Measurements from ENCODE around the gene AKAP10. TPM values are rescaled to one million over a fixed set of nuclear protein-coding genes. Genes with fewer than 3 reads are reported as not detected.

Gene AKAP10
- total RNA-seq, 2 donors from 2014 or later: 14.4 to 16.5 TPM

DNA sequence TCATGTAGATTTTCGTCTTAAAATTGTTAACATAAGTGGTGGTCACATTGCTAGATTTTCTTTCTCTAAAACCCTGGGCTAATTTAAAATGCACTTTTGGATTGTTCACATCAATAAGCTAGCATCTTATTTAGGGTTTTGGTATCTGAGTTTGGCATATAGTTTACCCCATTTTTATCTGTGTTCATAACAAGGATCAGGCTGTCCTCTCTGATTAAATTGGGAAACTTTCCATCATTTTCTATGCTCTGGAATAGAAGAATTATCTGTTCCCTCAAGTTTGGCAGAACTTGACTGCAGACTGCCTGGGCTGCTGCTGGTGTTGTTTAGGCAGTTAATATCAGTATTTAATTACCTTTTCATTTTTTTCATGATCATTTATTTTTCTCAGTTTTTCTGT lies 33.3 kb upstream of the AKAP10 start:
- no peak for DNase-seq (ENCODE audit: low spot score)
- no peaks in the 10 kb centered on the region for H3K9me3 ChIP-seq
- H3K4me1 ChIP-seq: peaks cover 0 to 11% of the 10 kb centered on the region in 2 donors
- peak overlapping the region in 1 of 2 donors; percentile 91 for H3K27ac ChIP-seq
- no peaks in the 10 kb centered on the region for H3K27me3 ChIP-seq
- no peaks in the 10 kb centered on the region for H3K36me3 ChIP-seq
- H3K4me3 ChIP-seq: peak overlapping the region in 1 of 2 donors; percentile 87
- TF ChIP-seq, protein P1, sequence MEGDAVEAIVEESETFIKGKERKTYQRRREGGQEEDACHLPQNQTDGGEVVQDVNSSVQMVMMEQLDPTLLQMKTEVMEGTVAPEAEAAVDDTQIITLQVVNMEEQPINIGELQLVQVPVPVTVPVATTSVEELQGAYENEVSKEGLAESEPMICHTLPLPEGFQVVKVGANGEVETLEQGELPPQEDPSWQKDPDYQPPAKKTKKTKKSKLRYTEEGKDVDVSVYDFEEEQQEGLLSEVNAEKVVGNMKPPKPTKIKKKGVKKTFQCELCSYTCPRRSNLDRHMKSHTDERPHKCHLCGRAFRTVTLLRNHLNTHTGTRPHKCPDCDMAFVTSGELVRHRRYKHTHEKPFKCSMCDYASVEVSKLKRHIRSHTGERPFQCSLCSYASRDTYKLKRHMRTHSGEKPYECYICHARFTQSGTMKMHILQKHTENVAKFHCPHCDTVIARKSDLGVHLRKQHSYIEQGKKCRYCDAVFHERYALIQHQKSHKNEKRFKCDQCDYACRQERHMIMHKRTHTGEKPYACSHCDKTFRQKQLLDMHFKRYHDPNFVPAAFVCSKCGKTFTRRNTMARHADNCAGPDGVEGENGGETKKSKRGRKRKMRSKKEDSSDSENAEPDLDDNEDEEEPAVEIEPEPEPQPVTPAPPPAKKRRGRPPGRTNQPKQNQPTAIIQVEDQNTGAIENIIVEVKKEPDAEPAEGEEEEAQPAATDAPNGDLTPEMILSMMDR (IDR thresholded peaks at IDR 0.05): no peak

GRCh38 chr17:20010099-20010863 lies 32.7 kb upstream of the AKAP10 start:
- Histone ChIP-seq H3K27me3 (no peaks in the 10 kb centered on the region), H3K27ac (peak overlapping the region; percentile 75 to 91), H3K36me3 (no peaks in the 10 kb centered on the region), H3K4me1 (peaks cover 0 to 11% of the 10 kb centered on the region in 2 donors), H3K4me3 (peak overlapping the region; percentile 59 to 87), H3K9me3 (no peaks in the 10 kb centered on the region)
- peak; percentile 61 for DNase-seq (ENCODE audit: low spot score)
- TF ChIP-seq, protein P1 (IDR thresholded peaks at IDR 0.05): peak in 1 of 2 donors; percentile 58

GRCh38 chr17:20009302-20010098 lies 31.9 kb upstream of the AKAP10 start, which contains the start of gene SPECC1:
Gene SPECC1 (plus strand): TSS chr17:20009359. CDS start chr17:20096652, 87,293 bp downstream.
- no peaks in the 10 kb centered on the region for H3K9me3 ChIP-seq
- no peaks in the 10 kb centered on the region for H3K36me3 ChIP-seq
- H3K27me3 ChIP-seq: no peaks in the 10 kb centered on the region
- TF ChIP-seq, protein P1 (IDR thresholded peaks at IDR 0.05): peak; percentile 98 to 99
- H3K27ac ChIP-seq: peak within 1 kb of the TSS; percentile 75 to 91
- DNase-seq (ENCODE audit: low spot score): peak; percentile 81
- H3K4me3 ChIP-seq: peak within 1 kb of the TSS; percentile 59 to 87
- H3K4me1 ChIP-seq: peaks cover 0 to 11% of the 10 kb centered on the region in 2 donors

DNA sequence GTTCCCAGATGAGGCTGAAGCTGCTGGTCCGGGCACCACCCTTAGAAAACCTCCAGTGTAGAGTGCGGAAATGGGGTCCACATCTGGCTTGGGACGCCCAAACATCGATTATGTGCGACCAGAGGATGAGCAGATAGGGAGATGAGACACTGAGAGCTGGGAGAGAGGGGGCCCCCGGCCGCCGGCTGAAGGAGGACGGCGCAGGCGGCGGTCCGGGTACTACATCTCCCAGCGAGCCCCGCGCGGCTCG lies 31.3 kb upstream of the AKAP10 start:
- H3K4me1 ChIP-seq: peaks cover 0 to 11% of the 10 kb centered on the region in 2 donors
- TF ChIP-seq, protein P1 (IDR thresholded peaks at IDR 0.05): no peak
- DNase-seq (ENCODE audit: low spot score): no peak
- H3K27me3 ChIP-seq: no peaks in the 10 kb centered on the region
- peak overlapping the region; percentile 75 to 91 for H3K27ac ChIP-seq
- H3K36me3 ChIP-seq: no peaks in the 10 kb centered on the region
- H3K9me3 ChIP-seq: no peaks in the 10 kb centered on the region
- peak overlapping the region; percentile 59 to 87 for H3K4me3 ChIP-seq

- Histone ChIP-seq H3K27ac (peak overlapping the region; percentile 75 to 91), H3K9me3 (no peaks in the 10 kb centered on the region), H3K27me3 (no peaks in the 10 kb centered on the region), H3K4me1 (peaks cover 0 to 11% of the 10 kb centered on the region in 2 donors), H3K36me3 (no peaks in the 10 kb centered on the region), H3K4me3 (peak overlapping the region; percentile 59 to 87)
- no peak for DNase-seq (ENCODE audit: low spot score)
- TF ChIP-seq, protein P1 (IDR thresholded peaks at IDR 0.05): no peak
Measured at GRCh38 chr17:20008242-20009051, 30.8 kb upstream of the AKAP10 start.

Data from right atrium auricular region (tissue), 2 donors.